Choroid plexus epithelial cell (primary cell): Measurements from ENCODE around the gene RTN4IP1.
"Not testable (repeated sequence)": the region's sequence is repeated elsewhere in the genome, so short reads cannot be mapped to it uniquely, and the experiment has no call there.

ENCODE experiments used
- DNase-seq: peaks from one replicate; pipeline ENCODE4 v3.0.0-alpha.2; 2010; ENCODE audit warnings: low read depth
- H3K4me3 ChIP-seq: 2 replicates; pipeline ENCODE4 v1.5.1; 2011; ENCODE audit warnings: low read depth, mild to moderate bottlenecking, control low read depth, low read length, moderate library complexity
- TF ChIP-seq, protein P1 (sequence below): conservative IDR thresholded peaks from 2 replicates; pipeline ENCODE4 v1.5.1; 2011; ENCODE audit warnings: low read depth, mild to moderate bottlenecking, control low read depth, inconsistent platforms, low read length, moderate library complexity

Gene RTN4IP1

GRCh38 chr6:106569428-106569827 is 59.9 kb downstream of the RTN4IP1 start:
- no peak overlapping the region for H3K4me3 ChIP-seq
- DNase-seq, result no peak
- TF ChIP-seq, protein P1, sequence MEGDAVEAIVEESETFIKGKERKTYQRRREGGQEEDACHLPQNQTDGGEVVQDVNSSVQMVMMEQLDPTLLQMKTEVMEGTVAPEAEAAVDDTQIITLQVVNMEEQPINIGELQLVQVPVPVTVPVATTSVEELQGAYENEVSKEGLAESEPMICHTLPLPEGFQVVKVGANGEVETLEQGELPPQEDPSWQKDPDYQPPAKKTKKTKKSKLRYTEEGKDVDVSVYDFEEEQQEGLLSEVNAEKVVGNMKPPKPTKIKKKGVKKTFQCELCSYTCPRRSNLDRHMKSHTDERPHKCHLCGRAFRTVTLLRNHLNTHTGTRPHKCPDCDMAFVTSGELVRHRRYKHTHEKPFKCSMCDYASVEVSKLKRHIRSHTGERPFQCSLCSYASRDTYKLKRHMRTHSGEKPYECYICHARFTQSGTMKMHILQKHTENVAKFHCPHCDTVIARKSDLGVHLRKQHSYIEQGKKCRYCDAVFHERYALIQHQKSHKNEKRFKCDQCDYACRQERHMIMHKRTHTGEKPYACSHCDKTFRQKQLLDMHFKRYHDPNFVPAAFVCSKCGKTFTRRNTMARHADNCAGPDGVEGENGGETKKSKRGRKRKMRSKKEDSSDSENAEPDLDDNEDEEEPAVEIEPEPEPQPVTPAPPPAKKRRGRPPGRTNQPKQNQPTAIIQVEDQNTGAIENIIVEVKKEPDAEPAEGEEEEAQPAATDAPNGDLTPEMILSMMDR, result no peak

GRCh38 chr6:106568530-106568929 is 60.8 kb downstream of the RTN4IP1 start:
- TF ChIP-seq, protein P1, result no peak
- no peak for DNase-seq
- H3K4me3 ChIP-seq, result no peak overlapping the region

GRCh38 chr6:106564476-106564875 is 64.8 kb downstream of the RTN4IP1 start:
- H3K4me3 ChIP-seq, result no peak overlapping the region
- TF ChIP-seq, protein P1, result no peak
- no peak for DNase-seq

DNA sequence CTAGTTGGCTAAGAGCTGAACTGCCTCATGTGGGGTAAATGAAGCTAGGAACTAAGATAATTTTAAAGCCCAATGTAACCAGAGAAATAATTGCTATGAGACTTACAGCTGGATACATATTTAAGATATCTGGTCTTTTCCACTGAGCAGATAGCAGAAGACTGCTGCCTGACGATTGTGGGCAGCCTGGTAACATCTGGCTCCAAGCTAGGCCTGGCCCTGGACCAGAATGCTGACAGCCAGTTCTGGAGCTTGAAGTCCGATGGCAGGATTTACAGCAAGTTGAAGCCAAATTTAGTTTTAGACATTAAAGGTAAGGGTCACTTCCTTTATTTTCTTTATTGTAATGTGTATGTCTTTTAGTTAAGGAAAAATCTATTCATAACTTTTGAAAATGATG is 65.7 kb downstream of the RTN4IP1 start:
- DNase-seq, result no peak
- TF ChIP-seq, protein P1, result no peak
- H3K4me3 ChIP-seq, result no peak overlapping the region

- DNase-seq, result no peak
- no peak overlapping the region for H3K4me3 ChIP-seq
- TF ChIP-seq, protein P1, result no peak
Measured at GRCh38 chr6:106561686-106562405, 67.5 kb downstream of the RTN4IP1 start.

DNA sequence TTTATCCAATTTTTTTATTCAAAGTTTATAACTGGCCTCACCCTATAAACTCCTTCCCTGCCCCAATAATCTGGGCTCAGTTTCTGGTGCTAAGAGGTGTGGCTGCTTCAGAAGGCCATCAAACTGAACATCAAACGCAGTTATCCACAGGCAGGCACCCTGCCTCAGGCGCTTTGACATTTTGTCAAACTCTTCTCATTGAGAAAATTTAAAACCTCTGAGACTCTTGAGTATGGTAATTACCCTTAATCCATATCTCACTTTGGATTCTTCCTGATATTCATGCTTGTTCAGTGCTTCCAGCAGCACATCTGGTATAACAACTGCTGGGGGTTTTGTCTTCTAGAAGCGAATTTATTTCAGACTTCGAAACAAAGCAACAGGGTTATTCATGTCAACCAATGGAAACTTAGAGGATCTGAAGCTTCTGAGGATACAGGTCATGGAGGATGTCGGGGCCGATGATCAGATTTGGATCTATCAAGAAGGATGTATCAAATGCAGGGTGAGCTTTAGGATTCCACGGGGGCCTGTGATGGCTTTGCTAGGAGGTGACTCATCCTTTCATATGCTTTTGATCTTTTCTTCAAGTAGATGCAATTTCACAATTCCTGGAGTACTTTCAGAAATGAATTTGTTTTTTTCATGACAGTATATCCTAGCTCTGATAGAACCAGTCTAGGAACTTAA is 68.2 kb downstream of the RTN4IP1 start:
- H3K4me3 ChIP-seq, result no peak overlapping the region
- TF ChIP-seq, protein P1, result no peak
- peak; percentile 79 for DNase-seq

DNA sequence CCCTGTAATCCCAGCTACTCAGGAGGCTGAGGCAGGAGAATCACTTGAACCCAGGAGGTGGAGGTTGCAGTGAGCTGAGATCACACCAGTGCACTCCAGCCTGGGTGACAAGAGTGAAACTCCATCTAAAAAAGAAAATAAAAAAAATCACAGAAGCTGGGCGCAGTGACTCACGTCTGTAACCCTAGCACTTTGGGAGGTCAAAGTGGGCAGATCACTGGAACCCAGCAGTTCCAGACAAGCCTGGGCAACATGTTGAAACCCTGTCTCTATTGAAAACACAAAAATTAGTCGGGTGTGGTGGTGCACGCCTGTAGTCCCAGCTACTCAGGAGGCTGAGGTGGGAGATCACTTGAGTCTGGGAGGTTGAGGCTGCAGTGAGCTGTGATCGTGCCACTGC is 69.6 kb downstream of the RTN4IP1 start:
- not testable (repeated sequence) for DNase-seq, H3K4me3 ChIP-seq
